K562 (cell line): ENCODE data around the gene NUP62CL. TPM values are rescaled to one million over a fixed set of nuclear protein-coding genes. Genes with fewer than 3 reads are reported as not detected.
A peak's percentile ranks its signal among the peaks of the same experiment; 100 is the strongest.

Experiments
- CC2D1A ChIP-seq: fragments of 450-650 bp; IDR thresholded peaks from 2 replicates; pipeline ENCODE4 v1.6.1; 2017; ENCODE audit warnings: mild to moderate bottlenecking
- CHD4 ChIP-seq: fragments of 200-600 bp; sonication (generic); IDR thresholded peaks from 3 replicates; pipeline ENCODE4 v1.6.1; 2012; ENCODE audit warnings: low read depth, mild to moderate bottlenecking, mixed read lengths, low read length, inconsistent platforms; ENCODE audit not compliant: insufficient read depth, insufficient replicate concordance, poor library complexity, severe bottlenecking
- ETV1 ChIP-seq: fragments of 450-650 bp; conservative IDR thresholded peaks from 2 replicates; pipeline ENCODE4 v1.6.1; 2016; ENCODE audit warnings: missing genetic modification characterization, control low read depth, low read depth, missing compliant biosample characterization
- MAFK ChIP-seq: IDR thresholded peaks from 2 replicates; pipeline ENCODE4 v1.6.1; 2011; ENCODE audit warnings: low read length, improper control_type of control experiment
- MBD2 ChIP-seq: sonication (generic); IDR thresholded peaks from 2 replicates; pipeline ENCODE4 v1.6.1; 2016; ENCODE audit warnings: low read depth, borderline replicate concordance
- MTA3 ChIP-seq: fragments of 450-650 bp; formaldehyde crosslinking; IDR thresholded peaks from 2 replicates; pipeline ENCODE4 v1.6.1; 2017; ENCODE audit warnings: mild to moderate bottlenecking, borderline replicate concordance
- MYC ChIP-seq, 2 experiments: fragments of 250-450 bp in 1 of 2; sonication (Bioruptor Pico) in 1 of 2; IDR thresholded peaks; 2 replicates each; pipeline versions ENCODE4 v1.5.1 to v1.6.1; 2012 to 2021; ENCODE audit warnings: low read depth in 2 of 2, borderline replicate concordance in 1 of 2, improper control_type of control experiment in 1 of 2, low read length in 1 of 2, mild to moderate bottlenecking in 1 of 2, moderate library complexity in 1 of 2
- NEUROD1 ChIP-seq: fragments of 150-350 bp; IDR thresholded peaks from 2 replicates; pipeline ENCODE4 v1.6.1; 2014; ENCODE audit warnings: borderline replicate concordance, low read length, low read depth; ENCODE audit not compliant: partially characterized antibody
- PRPF4 ChIP-seq: fragments of 200-400 bp; formaldehyde crosslinking; IDR thresholded peaks from one replicate; pipeline ENCODE4 v1.6.1; 2017; ENCODE audit warnings: low read length, low read depth, mild to moderate bottlenecking; ENCODE audit not compliant: insufficient read depth, poor library complexity, severe bottlenecking
- RNF219 ChIP-seq: fragments of 250-450 bp; sonication (Bioruptor Pico); IDR thresholded peaks from 2 replicates; pipeline ENCODE4 v1.5.0; 2022; ENCODE audit warnings: mild to moderate bottlenecking
- SIX5 ChIP-seq, 2 experiments: IDR thresholded peaks; 2 replicates each; pipeline ENCODE4 v1.6.1; 2011; ENCODE audit warnings: low read length in 2 of 2, borderline replicate concordance in 1 of 2, low read depth in 1 of 2, mild to moderate bottlenecking in 1 of 2, moderate library complexity in 1 of 2; ENCODE audit not compliant: insufficient read depth in 1 of 2
- SMARCA4 ChIP-seq: fragments of 450-650 bp; IDR thresholded peaks from 2 replicates; pipeline ENCODE4 v1.6.1; 2016
- SMARCB1 ChIP-seq: IDR thresholded peaks from 2 replicates; pipeline ENCODE4 v1.6.1; 2011; ENCODE audit warnings: improper control_type of control experiment, low read depth; ENCODE audit not compliant: insufficient read length
- ZNF140 ChIP-seq: fragments of 250-450 bp; sonication (Bioruptor Pico); IDR thresholded peaks from 2 replicates; pipeline ENCODE4 v1.8.0; 2021; ENCODE audit warnings: moderate library complexity, mild to moderate bottlenecking, inconsistent platforms
- ZZZ3 ChIP-seq: fragments of 450-650 bp; IDR thresholded peaks from 2 replicates; pipeline ENCODE4 v1.6.1; 2016; ENCODE audit warnings: antibody characterized with exemption, mild to moderate bottlenecking, moderate library complexity
- polyA plus RNA-seq, 8 experiments: library from polyadenylated mRNA; depleted of rRNA in 4 of 8; stranded (reverse) in 5 of 8; unstranded in 3 of 8; fragments of >200 nt; fragmentation: Nextera tagmentation in 2 of 8; fragmentation: Illumina TruSeq in 1 of 8; extraction: Ambion mirVana in 2 of 8; extraction: Trizol in 1 of 8; gene quantifications; 2 replicates each; pipeline versions ENCODE4 v1.2.1 to v1.2.3, GENCODE V29; 2011 to 2014; ENCODE audit warnings: inconsistent platforms in 1 of 8, missing spikeins in 1 of 8
- total RNA-seq, 7 experiments: library from RNA; depleted of rRNA in 6 of 7; stranded (reverse); fragments of >200 nt in 6 of 7; fragmentation: Illumina TruSeq in 2 of 7; extraction: Trizol in 2 of 7; gene quantifications; 2 replicates each; pipeline versions ENCODE4 v1.2.1 to v1.2.3, GENCODE V29; 2011 to 2021; ENCODE audit warnings: low replicate concordance in 1 of 7
- TF ChIP-seq, protein P1 (sequence below): sonication (generic); formaldehyde crosslinking; IDR thresholded peaks from 2 replicates; pipeline ENCODE4 v1.8.0; 2023; ENCODE audit warnings: mild to moderate bottlenecking, missing genetic modification reagents
- TF ChIP-seq, protein P2 (sequence below): fragments of 250-450 bp; sonication (Bioruptor Pico); IDR thresholded peaks from 2 replicates; pipeline ENCODE4 v1.8.0; 2022; ENCODE audit warnings: moderate library complexity, mild to moderate bottlenecking, inconsistent platforms
- TF ChIP-seq, protein P3 (sequence below): fragments of 450-650 bp; IDR thresholded peaks from 2 replicates; pipeline ENCODE4 v1.6.1; 2016

NUP62CL gene
- total and polyA plus RNA-seq, 9 of the 15 experiments (the other 6 are each of a cell fraction or from before 2014, with no cell fraction given): 29.7 to 101 (median 42.7) TPM

- no peak for TF ChIP-seq SIX5 (IDR thresholded peaks at IDR 0.05; ENCODE audit: borderline replicate concordance in 1 of 2, insufficient read depth in 1 of 2, low read depth in 1 of 2, low read length in 2 of 2)
- no peak for TF ChIP-seq MAFK
- TF ChIP-seq RNF219 (CRISPR knock-in tag): no peak
- no peak for TF ChIP-seq ZZZ3
- TF ChIP-seq PRPF4: no peak
- TF ChIP-seq NEUROD1: no peak
- TF ChIP-seq CC2D1A: no peak
- no peak for TF ChIP-seq CHD4
- no peak for TF ChIP-seq MTA3
- no peak for TF ChIP-seq MYC (IDR thresholded peaks at IDR 0.05; ENCODE audit: low read depth, low read length)
- TF ChIP-seq MYC (CRISPR knock-in tag; IDR thresholded peaks at IDR 0.05; ENCODE audit: borderline replicate concordance, low read depth): no peak
- no peak for TF ChIP-seq MBD2
- no peak for TF ChIP-seq SMARCB1
- TF ChIP-seq SMARCA4: peak; percentile 80
- TF ChIP-seq, protein P1, sequence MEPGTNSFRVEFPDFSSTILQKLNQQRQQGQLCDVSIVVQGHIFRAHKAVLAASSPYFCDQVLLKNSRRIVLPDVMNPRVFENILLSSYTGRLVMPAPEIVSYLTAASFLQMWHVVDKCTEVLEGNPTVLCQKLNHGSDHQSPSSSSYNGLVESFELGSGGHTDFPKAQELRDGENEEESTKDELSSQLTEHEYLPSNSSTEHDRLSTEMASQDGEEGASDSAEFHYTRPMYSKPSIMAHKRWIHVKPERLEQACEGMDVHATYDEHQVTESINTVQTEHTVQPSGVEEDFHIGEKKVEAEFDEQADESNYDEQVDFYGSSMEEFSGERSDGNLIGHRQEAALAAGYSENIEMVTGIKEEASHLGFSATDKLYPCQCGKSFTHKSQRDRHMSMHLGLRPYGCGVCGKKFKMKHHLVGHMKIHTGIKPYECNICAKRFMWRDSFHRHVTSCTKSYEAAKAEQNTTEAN (CRISPR knock-in tag): no peak
- TF ChIP-seq, protein P2, sequence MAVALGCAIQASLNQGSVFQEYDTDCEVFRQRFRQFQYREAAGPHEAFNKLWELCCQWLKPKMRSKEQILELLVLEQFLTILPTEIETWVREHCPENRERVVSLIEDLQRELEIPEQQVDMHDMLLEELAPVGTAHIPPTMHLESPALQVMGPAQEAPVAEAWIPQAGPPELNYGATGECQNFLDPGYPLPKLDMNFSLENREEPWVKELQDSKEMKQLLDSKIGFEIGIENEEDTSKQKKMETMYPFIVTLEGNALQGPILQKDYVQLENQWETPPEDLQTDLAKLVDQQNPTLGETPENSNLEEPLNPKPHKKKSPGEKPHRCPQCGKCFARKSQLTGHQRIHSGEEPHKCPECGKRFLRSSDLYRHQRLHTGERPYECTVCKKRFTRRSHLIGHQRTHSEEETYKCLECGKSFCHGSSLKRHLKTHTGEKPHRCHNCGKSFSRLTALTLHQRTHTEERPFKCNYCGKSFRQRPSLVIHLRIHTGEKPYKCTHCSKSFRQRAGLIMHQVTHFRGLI (CRISPR knock-in tag): no peak
- TF ChIP-seq, protein P3, sequence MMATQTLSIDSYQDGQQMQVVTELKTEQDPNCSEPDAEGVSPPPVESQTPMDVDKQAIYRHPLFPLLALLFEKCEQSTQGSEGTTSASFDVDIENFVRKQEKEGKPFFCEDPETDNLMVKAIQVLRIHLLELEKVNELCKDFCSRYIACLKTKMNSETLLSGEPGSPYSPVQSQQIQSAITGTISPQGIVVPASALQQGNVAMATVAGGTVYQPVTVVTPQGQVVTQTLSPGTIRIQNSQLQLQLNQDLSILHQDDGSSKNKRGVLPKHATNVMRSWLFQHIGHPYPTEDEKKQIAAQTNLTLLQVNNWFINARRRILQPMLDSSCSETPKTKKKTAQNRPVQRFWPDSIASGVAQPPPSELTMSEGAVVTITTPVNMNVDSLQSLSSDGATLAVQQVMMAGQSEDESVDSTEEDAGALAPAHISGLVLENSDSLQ: no peak
- TF ChIP-seq ZNF140: no peak
- TF ChIP-seq ETV1 (tag): no peak
Measured at GRCh38 chrX:107168257-107168656, 38.0 kb downstream of the NUP62CL start (continued).
